GM10248 (cell line): Measurements from ENCODE around the gene UBR4.
"Not testable (repeated sequence)": the region's sequence is repeated elsewhere in the genome, so short reads cannot be mapped to it uniquely, and the experiment has no call there.

Source experiments
- CTCF ChIA-PET: fragments of 300-600 bp; sonication (Branson Sonifier 250); formaldehyde crosslinking; extraction: SDS; loops from one replicate; lab custom pipeline; 2021; ENCODE audit warnings: antibody characterized with exemption; lab: Yijun Ruan, JAX
- POLR2A ChIA-PET: fragments of 350-650 bp; sonication (Branson Sonifier 250); formaldehyde crosslinking; extraction: SDS; loops from one replicate; lab custom pipeline; 2020; ENCODE audit warnings: antibody characterized with exemption; lab: Yijun Ruan, JAX
- DNase-seq: peaks from one replicate; pipeline ENCODE4 v3.0.0; 2012; ENCODE audit errors: extremely low spot score
- CTCF ChIP-seq: IDR thresholded peaks from 2 replicates; pipeline ENCODE4 v1.5.1; 2012; ENCODE audit warnings: mild to moderate bottlenecking, low read depth; ENCODE audit errors: extremely low read depth, missing control alignments, control extremely low read depth

Gene UBR4

GRCh38 chr1:19187852-19188251 is 22.2 kb downstream of the UBR4 start:
- DNase-seq: no peak
- CTCF ChIA-PET: interaction anchor here (0.7 to 2.5 kb wide), 2 partner anchors 8 to 34 kb away, joined by 3 to 8 read pairs; no protein-coding TSS in a partner anchor
- POLR2A ChIA-PET: no interaction called here
- no peak for TF ChIP-seq CTCF

- TF ChIP-seq CTCF: no peak
- DNase-seq: no peak
- POLR2A ChIA-PET: no interaction called here
- CTCF ChIA-PET: interaction anchor here (1.3 to 2.1 kb wide), 3 partner anchors 10 to 19 kb away, joined by 4 to 6 read pairs (median 5); no protein-coding TSS in a partner anchor
Measured at GRCh38 chr1:19186001-19186400, 24.1 kb downstream of the UBR4 start.

- no peak for TF ChIP-seq CTCF
- ChIA-PET CTCF (interaction anchor here (1.0 to 3.2 kb wide), 4 partner anchors 15 to 59 kb away, joined by 3 to 14 read pairs (median 3); no protein-coding TSS in a partner anchor), POLR2A (no interaction called here)
- no peak for DNase-seq
Measured at GRCh38 chr1:19182223-19182622, 27.8 kb downstream of the UBR4 start.

GRCh38 chr1:19180265-19180657 is 29.8 kb downstream of the UBR4 start:
- POLR2A ChIA-PET: interaction anchor here (0.7 kb wide), 1 partner anchor 26 kb away, joined by 3 read pairs; no protein-coding TSS in a partner anchor
- CTCF ChIA-PET: interaction anchor here (0.8 to 1.9 kb wide), 7 partner anchors 9 to 61 kb away, joined by 3 to 8 read pairs (median 6); no protein-coding TSS in a partner anchor
- DNase-seq: not testable (repeated sequence)

GRCh38 chr1:19179597-19180264 is 30.3 kb downstream of the UBR4 start:
- CTCF ChIA-PET: interaction anchor here (0.8 to 1.9 kb wide), 11 partner anchors 9 to 63 kb away, joined by 3 to 8 read pairs (median 4); no protein-coding TSS in a partner anchor
- POLR2A ChIA-PET: no interaction called here
- DNase-seq: no peak
- TF ChIP-seq CTCF: peak; percentile 31

GRCh38 chr1:19178734-19179398 is 31.2 kb downstream of the UBR4 start:
- ChIA-PET CTCF (interaction anchor here (0.8 to 1.9 kb wide), 9 partner anchors 9 to 64 kb away, joined by 3 to 8 read pairs (median 4); no protein-coding TSS in a partner anchor), POLR2A (no interaction called here)
- DNase-seq: no peak
- no peak for TF ChIP-seq CTCF
